ENCODE results near the gene LONP2.
"Not testable (repeated sequence)": the region's sequence is repeated elsewhere in the genome, so short reads cannot be mapped to it uniquely, and the experiment has no call there.

LONP2 gene

DNA sequence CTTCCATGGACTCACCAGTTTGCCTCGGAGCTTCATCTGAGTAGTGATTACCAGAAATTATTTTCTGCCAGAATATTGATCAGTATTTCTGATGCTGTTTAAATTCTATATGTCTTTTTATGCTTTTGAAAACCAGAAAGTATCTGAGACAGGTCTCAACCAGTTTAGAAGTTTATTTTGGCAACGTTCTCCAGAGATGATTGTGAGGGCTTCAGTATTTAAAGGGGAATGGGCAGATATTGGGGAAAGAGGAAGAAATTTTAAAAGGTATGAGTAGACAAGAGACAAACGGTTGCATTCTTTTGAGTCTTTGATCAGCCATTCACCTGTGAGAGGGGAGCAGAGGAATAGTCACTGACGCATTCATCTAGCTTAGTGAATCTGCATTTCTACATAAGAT, 47.7 kb downstream of the LONP2 start:
- no peak for DNase-seq (ENCODE audit: low read depth in 2 of 2)

DNA sequence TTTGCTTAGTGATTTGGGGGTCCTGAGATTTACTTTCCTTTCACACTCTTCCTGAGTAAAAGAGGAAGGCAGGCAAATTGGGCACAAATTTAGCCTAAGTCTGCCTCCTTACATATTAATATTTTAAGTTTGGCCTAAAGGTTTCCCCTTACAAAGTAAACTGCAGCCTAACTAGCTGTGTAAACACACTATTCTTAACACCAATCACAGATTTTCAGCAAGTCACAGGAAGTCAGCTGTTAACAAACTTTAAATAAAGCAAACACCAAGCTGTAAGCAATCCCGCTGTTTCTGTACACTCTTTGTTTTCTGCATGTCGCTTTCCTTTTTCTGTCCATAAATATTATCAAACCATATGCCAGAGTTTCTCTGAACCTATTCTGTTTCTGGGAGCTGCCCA, 48.4 kb downstream of the LONP2 start:
- DNase-seq (ENCODE audit: low read depth in 2 of 2): no peak

DNA sequence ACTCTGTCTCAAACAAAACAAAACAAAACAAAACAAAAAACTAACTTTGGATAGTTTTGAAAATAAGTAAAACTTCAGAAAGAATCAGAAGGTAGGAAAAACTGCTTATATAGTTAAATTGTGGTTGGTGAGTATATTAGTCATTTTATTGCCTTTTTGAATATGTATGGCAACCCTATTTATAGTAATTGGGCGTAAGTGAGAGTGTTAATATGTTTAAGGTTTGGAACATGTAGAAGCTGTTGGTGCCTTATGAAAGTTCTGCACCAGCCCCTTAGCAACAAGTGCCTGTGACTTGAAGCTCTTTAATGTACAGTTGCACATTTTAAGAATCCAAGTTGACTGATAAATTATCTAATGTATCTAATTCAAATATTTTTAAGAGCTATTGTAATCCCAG, 50.6 kb downstream of the LONP2 start:
- DNase-seq (ENCODE audit: low read depth in 2 of 2): no peak

- DNase-seq (ENCODE audit: low read depth in 2 of 2): no peak
Observed at GRCh38 chr16:48295488-48296281, 51.6 kb downstream of the LONP2 start.

DNA sequence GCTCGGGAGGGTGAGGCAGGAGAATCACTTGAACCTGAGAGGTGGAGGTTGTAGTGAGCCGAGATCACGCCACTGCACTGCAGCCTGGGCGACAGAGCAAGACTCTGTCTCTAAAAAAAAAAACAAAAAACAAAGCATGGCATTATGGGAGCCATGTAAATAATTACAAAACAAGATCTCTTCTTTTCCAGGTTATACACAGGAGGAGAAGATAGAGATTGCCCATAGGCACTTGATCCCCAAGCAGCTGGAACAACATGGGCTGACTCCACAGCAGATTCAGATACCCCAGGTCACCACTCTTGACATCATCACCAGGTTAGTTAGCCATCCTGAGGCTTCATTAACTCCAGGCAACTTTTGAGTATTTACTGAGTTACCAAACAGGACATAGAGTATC, 55.4 kb downstream of the LONP2 start:
- DNase-seq (ENCODE audit: low read depth in 2 of 2): no peak

GRCh38 chr16:48300391-48300856, 56.3 kb downstream of the LONP2 start:
- peak; percentile 80 to 81 for DNase-seq (ENCODE audit: low read depth in 2 of 2)

DNA sequence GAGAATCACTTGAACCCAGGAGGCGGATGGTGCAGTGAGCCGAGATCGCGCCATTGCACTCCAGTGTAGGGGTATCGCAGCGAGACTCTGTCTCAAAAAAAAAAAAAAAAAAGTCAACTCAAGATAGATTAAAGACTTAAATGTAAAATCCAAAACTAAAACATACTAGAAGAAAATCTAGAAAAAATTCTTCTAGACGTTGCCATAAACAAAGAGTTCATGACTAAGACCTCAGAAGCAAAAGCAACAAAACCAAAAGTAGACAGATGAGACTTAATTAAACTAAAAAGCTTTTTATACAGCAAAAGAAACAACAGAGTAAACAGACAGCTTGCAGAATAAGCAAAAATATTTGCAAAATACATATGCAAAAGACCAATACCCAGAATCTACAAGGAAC, 64.4 kb downstream of the LONP2 start:
- DNase-seq (ENCODE audit: low read depth in 2 of 2): no peak

GRCh38 chr16:48310908-48311641, 67.0 kb downstream of the LONP2 start:
- DNase-seq (ENCODE audit: low read depth in 2 of 2): no peak

DNA sequence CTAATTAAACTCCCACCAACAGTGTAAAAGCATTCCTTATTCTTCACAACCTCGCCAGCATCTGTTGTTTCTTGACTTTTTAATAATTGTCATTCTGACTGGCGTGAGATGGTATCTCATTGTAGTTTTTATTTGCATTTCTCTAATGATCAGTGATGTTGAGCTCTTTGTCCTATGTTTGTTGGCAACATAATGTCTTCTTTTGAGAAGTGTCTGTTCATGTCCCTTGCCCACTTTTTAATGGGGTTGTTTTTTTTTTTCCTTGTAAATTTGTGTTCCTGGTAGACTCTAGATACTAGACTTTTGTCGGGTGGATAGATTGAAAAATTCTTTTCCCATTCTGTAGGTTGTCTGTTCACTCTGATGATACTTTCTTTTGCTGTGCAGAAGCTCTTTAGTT, 69.8 kb downstream of the LONP2 start:
- DNase-seq (ENCODE audit: low read depth in 2 of 2): not testable (repeated sequence)

DNA sequence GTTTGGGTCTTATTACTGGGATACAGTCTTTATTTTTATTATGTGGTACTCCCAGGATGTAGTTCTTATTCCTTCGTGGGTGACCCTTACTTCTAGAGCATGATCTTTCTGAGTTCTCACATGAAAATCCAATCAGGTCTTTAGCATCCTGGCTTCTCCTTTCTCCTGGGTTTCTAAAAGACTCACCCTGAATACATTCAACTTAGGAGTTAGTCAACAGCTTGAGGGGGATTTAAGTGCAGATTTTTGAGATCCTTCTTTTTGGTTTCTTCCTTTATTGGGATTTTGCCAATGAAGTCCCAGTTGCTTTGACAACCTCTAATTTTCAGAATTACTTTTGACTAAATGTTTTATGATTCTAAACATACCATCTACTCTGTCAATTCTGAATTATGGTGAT, 72.9 kb downstream of the LONP2 start:
- no peak for DNase-seq (ENCODE audit: low read depth in 2 of 2)

DNA sequence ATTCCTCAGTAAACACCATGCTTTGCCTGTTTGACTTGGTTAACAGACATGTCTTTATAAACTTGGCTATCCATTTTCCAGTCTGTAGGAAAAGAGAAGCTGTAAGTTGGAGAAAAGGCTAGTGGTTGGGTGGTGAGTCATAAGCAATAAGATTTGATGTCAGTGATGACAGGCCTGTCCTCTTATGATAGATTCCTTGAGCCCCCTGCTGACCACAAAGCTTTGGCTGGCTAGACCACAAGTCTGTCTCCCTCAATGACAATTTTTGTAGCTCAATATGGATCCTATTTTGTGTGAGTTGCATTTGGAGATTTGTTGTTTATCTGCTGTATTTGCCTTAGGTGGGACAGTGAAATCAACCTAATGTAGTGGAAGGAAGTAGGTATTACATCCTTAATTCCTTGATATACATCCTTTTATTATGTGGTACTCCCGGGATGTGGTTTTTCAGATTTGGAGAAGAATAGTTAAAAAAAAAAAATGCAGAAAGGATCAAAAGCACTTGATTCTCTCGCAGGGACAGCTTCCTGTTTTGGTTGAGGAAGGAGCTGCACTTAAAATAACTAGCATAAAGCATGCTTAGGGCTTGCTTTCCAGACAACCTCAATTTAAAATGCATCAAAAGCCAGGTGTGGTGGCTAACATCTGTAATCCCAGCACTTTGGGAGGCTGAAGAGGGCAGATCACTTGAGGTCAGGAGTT, 73.7 kb downstream of the LONP2 start:
- peak; percentile 92 for DNase-seq (ENCODE audit: low read depth in 2 of 2)

DNA sequence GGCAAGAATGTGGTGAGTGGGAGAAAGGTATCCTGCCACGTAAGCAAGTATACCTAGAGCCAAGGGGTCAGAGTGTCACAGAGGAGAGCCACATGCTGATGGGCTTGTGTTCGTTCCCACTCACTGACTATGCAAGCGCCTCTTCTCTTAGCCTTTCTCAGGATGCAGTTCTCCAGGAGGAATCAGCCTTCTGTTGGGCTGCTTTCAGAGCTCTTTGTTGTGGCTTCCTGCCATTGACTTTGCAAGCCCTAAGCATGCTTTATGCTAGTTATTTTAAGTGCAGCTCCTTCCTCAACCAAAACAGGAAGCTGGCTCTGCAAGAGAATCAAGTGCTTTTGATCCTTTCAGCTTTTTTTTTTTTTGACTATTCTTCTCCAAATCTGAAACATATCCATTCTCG, 74.5 kb downstream of the LONP2 start:
- no peak for DNase-seq (ENCODE audit: low read depth in 2 of 2)

DNA sequence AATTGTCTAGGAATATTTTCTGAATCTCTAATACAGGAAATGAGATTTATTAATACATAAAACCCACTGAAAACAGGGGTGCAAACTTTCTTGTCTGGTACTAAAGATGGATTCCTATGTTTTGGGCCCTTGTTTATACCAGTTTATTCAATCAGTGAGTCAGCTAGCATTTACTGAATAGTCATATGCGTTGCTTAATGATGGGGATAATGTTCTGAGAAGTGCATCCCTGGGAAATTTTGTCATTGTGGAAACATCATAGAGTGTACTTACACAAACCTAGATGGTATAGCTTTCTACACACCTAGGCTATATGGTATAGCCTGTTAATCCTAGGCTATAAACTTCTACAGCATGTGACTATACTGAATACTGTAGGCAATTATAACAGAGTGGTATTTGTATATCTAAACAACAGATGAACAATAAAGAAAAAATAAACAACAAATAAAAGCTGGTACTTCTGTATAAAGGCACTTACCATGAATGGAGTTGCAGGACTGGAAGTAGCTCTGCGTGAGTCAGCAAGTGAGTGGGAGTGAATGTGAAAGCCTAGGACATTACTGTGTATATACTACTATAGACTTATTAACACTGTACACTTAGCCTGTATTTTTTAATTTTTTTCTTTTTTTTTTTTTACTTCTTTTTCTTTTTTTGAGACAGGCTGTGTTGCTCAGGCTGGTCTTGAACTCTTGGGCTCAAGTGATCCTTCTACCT, 77.4 kb downstream of the LONP2 start:
- no peak for DNase-seq (ENCODE audit: low read depth in 2 of 2)

- DNase-seq (ENCODE audit: low read depth in 2 of 2): no peak
Observed at GRCh38 chr16:48323783-48324775, 80.0 kb downstream of the LONP2 start.

GRCh38 chr16:48326915-48327314, 82.8 kb downstream of the LONP2 start:
- DNase-seq (ENCODE audit: low read depth in 2 of 2): no peak

GRCh38 chr16:48329138-48329537, 85.0 kb downstream of the LONP2 start:
- no peak for DNase-seq (ENCODE audit: low read depth in 2 of 2)

GRCh38 chr16:48330189-48330840, 86.2 kb downstream of the LONP2 start:
- DNase-seq (ENCODE audit: low read depth in 2 of 2): no peak

DNA sequence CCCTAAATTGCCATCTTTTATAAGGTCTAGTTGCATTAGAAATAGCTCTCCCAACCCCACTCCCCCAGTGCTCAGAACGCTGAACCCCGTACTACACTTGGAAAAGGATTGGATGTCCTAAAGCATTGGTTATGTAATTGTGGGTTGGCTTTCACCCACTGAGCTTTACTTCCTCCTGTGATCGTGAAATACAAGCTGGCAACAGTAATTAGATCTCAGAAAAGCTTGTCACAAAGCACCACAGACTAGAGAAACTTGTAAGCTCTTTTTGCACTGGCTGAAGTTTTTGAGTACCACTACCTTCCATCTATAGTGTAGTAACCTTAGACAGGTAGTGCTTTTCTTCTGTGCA, 86.7 kb downstream of the LONP2 start:
- DNase-seq (ENCODE audit: low read depth in 2 of 2): no peak

DNA sequence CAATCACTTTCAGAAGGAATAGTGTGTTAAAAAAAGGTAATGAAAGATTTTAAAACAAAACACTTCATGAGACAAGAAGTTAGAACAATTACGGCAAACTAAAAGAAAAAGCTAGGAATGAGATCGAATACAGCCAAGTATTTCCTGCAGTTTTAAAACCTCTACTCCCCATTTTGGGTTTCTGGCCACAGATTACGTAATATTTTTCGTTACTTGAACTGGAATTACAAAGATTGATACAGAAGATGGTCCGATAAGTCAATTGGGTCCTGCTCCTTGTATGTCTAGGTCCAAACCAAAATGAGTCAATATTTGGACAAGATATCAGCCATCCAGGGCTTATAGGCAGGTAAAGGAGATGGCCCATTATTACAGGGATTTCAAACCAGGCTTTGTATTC, 88.9 kb downstream of the LONP2 start:
- DNase-seq (ENCODE audit: low read depth in 2 of 2): no peak

- no peak for DNase-seq (ENCODE audit: low read depth in 2 of 2)
Observed at GRCh38 chr16:48334325-48334724, 90.2 kb downstream of the LONP2 start.
